H9 (cell line): ENCODE data around the gene ADGRB3. TPM values are rescaled to one million over a fixed set of nuclear protein-coding genes. Genes with fewer than 3 reads are reported as not detected.

Experiments
- DNase-seq: peaks from one replicate; pipeline ENCODE4 v3.0.0-alpha.2; 2017
- H2AFZ ChIP-seq: one replicate; pipeline ENCODE4 v1.6.1; 2013; ENCODE audit warnings: mild to moderate bottlenecking, low read length, control low read depth, moderate library complexity
- H2AK5ac ChIP-seq: 2 replicates; pipeline ENCODE4 v1.6.1; 2013; ENCODE audit warnings: low read length, control low read depth, mixed read lengths; ENCODE audit not compliant: insufficient read length
- H2BK120ac ChIP-seq: one replicate; pipeline ENCODE4 v1.6.1; 2013; ENCODE audit warnings: low read depth, mild to moderate bottlenecking, low read length, control low read depth, inconsistent platforms; ENCODE audit not compliant: poor library complexity, severe bottlenecking
- H2BK12ac ChIP-seq: 2 replicates; pipeline ENCODE4 v1.6.1; 2013; ENCODE audit warnings: low read length, control low read depth, mixed read lengths, low read depth; ENCODE audit not compliant: insufficient read length
- H2BK15ac ChIP-seq: 2 replicates; pipeline ENCODE4 v1.6.1; 2013; ENCODE audit warnings: low read depth, low read length, control low read depth
- H2BK20ac ChIP-seq: one replicate; pipeline ENCODE4 v1.6.1; 2013; ENCODE audit warnings: low read depth, mild to moderate bottlenecking, low read length, control low read depth, inconsistent platforms; ENCODE audit not compliant: poor library complexity, severe bottlenecking
- H2BK5ac ChIP-seq: 2 replicates; pipeline ENCODE4 v1.6.1; 2013; ENCODE audit warnings: low read length, control low read depth, mixed read lengths; ENCODE audit not compliant: insufficient read length
- H3K14ac ChIP-seq: 2 replicates; pipeline ENCODE4 v1.6.1; 2013; ENCODE audit warnings: low read length, control low read depth; ENCODE audit not compliant: insufficient read depth
- H3K18ac ChIP-seq: 2 replicates; pipeline ENCODE4 v1.6.1; 2013; ENCODE audit warnings: low read depth, mild to moderate bottlenecking, mixed read lengths, low read length, control low read depth; ENCODE audit not compliant: insufficient read length
- H3K23ac ChIP-seq: 2 replicates; pipeline ENCODE4 v1.6.1; 2013; ENCODE audit warnings: low read length, control low read depth, mixed read lengths, low read depth; ENCODE audit not compliant: insufficient read length
- H3K23me2 ChIP-seq: 2 replicates; pipeline ENCODE4 v1.6.1; 2013; ENCODE audit warnings: low read depth, mild to moderate bottlenecking, mixed read lengths, low read length, control low read depth; ENCODE audit not compliant: insufficient read length, poor library complexity, severe bottlenecking
- H3K27ac ChIP-seq: 2 replicates; pipeline ENCODE4 v1.5.1; 2013; ENCODE audit warnings: low read length, control low read depth, mixed read lengths, low read depth; ENCODE audit not compliant: insufficient read length
- H3K27me3 ChIP-seq: 2 replicates; pipeline ENCODE4 v1.6.1; 2013; ENCODE audit warnings: low read length, control low read depth, inconsistent platforms; ENCODE audit not compliant: insufficient read depth
- H3K4ac ChIP-seq: 2 replicates; pipeline ENCODE4 v1.6.1; 2013; ENCODE audit warnings: low read depth, mild to moderate bottlenecking, control low read depth, inconsistent platforms, low read length, moderate library complexity
- H3K4me1 ChIP-seq: 2 replicates; pipeline ENCODE4 v1.6.1; 2013; ENCODE audit warnings: low read length, control low read depth, inconsistent platforms; ENCODE audit not compliant: insufficient read depth
- H3K4me2 ChIP-seq: 2 replicates; pipeline ENCODE4 v1.6.1; 2013; ENCODE audit warnings: low read length, control low read depth, mixed read lengths; ENCODE audit not compliant: insufficient read length, insufficient read depth
- H3K56ac ChIP-seq: 2 replicates; pipeline ENCODE4 v1.6.1; 2013; ENCODE audit warnings: low read depth, mild to moderate bottlenecking, mixed read lengths, low read length, control low read depth; ENCODE audit not compliant: insufficient read length
- H3K79me1 ChIP-seq: 2 replicates; pipeline ENCODE4 v1.6.1; 2013; ENCODE audit warnings: low read depth, mild to moderate bottlenecking, moderate library complexity, low read length, control low read depth, inconsistent platforms; ENCODE audit not compliant: insufficient read depth, poor library complexity, severe bottlenecking
- H3K79me2 ChIP-seq: 2 replicates; pipeline ENCODE4 v1.6.1; 2013; ENCODE audit warnings: low read length, control low read depth, inconsistent platforms; ENCODE audit not compliant: insufficient read depth
- H3K9ac ChIP-seq: 2 replicates; pipeline ENCODE4 v1.6.1; 2013; ENCODE audit warnings: low read length, control low read depth, mixed read lengths; ENCODE audit not compliant: insufficient read length; ENCODE audit errors: extremely low read depth
- H3K9me3 ChIP-seq: one replicate; pipeline ENCODE4 v1.6.1; 2013; ENCODE audit warnings: low read depth, low read length, inconsistent platforms; ENCODE audit not compliant: control insufficient read depth
- H3T11ph ChIP-seq: one replicate; pipeline ENCODE4 v1.6.1; 2013; ENCODE audit warnings: mild to moderate bottlenecking, low read length, control low read depth, inconsistent platforms
- H4K20me1 ChIP-seq: one replicate; pipeline ENCODE4 v1.6.1; 2013; ENCODE audit not compliant: control insufficient read depth, insufficient read length, insufficient read depth
- H4K5ac ChIP-seq: 2 replicates; pipeline ENCODE4 v1.6.1; 2013; ENCODE audit warnings: low read depth, mild to moderate bottlenecking, mixed read lengths, low read length, control low read depth; ENCODE audit not compliant: insufficient read length
- H4K8ac ChIP-seq: replicated peaks from 2 replicates; pipeline ENCODE4 v1.6.1; 2013; ENCODE audit warnings: low read length, control low read depth, mixed read lengths, low read depth; ENCODE audit not compliant: insufficient read length
- H4K91ac ChIP-seq: 2 replicates; pipeline ENCODE4 v1.6.1; 2013; ENCODE audit warnings: low read depth, mild to moderate bottlenecking, moderate library complexity, mixed read lengths, low read length, control low read depth; ENCODE audit not compliant: insufficient read length
- H3K27ac Mint-ChIP-seq, 3 experiments: 2 replicates in 2 of 3; 3 replicates in 1 of 3; pipeline ENCODE4 v1.8.0; 2020 to 2021; ENCODE audit warnings: mixed read lengths in 3 of 3, mild to moderate bottlenecking in 1 of 3, moderate library complexity in 1 of 3
- H3K27me3 Mint-ChIP-seq: 2 replicates; pipeline ENCODE4 v1.8.0; 2021; ENCODE audit warnings: low read depth, mild to moderate bottlenecking, moderate library complexity, mixed read lengths
- H3K36me3 Mint-ChIP-seq, 3 experiments: 2 replicates in 2 of 3; 3 replicates in 1 of 3; pipeline ENCODE4 v1.8.0; 2020 to 2021; ENCODE audit warnings: low read depth in 3 of 3, mixed read lengths in 3 of 3; ENCODE audit not compliant: insufficient read depth in 1 of 3
- H3K4me1 Mint-ChIP-seq, 2 experiments: 2 replicates each; pipeline ENCODE4 v1.8.0; 2020; ENCODE audit warnings: mixed read lengths in 2 of 2
- H3K4me3 Mint-ChIP-seq, 2 experiments: 2 replicates in 1 of 2; 3 replicates in 1 of 2; pipeline ENCODE4 v1.8.0; 2020 to 2021; ENCODE audit warnings: mild to moderate bottlenecking in 2 of 2, mixed read lengths in 2 of 2, moderate library complexity in 1 of 2
- H3K9me3 Mint-ChIP-seq, 2 experiments: 2 replicates in 1 of 2; 3 replicates in 1 of 2; pipeline ENCODE4 v1.8.0; 2020; ENCODE audit warnings: mild to moderate bottlenecking in 2 of 2, mixed read lengths in 2 of 2, moderate library complexity in 1 of 2
- WGBS: extraction: QIAGEN DNeasy Blood & Tissue Kit; methylation state at CpG from one replicate; pipeline ENCODE4 v1.1.7; 2013; ENCODE audit warnings: missing lambda C conversion rate, low lambda C conversion rate, mixed read lengths; ENCODE audit not compliant: insufficient read length; ENCODE audit errors: extremely low coverage; 5-methylcytosine and 5-hydroxymethylcytosine counted together
- total RNA-seq: library from RNA; stranded (reverse); gene quantifications from 2 replicates; pipeline ENCODE4 v1.2.1, GENCODE V29; 2021
- TF ChIP-seq, protein P1 (sequence below): fragments of 200-600 bp; sonication (generic); conservative IDR thresholded peaks from 3 replicates; pipeline ENCODE4 v1.8.0; 2021; ENCODE audit warnings: antibody characterized with exemption, mild to moderate bottlenecking

The ADGRB3 gene
- total RNA-seq, 1 experiment from 2014 or later, result 0.37 TPM

DNA sequence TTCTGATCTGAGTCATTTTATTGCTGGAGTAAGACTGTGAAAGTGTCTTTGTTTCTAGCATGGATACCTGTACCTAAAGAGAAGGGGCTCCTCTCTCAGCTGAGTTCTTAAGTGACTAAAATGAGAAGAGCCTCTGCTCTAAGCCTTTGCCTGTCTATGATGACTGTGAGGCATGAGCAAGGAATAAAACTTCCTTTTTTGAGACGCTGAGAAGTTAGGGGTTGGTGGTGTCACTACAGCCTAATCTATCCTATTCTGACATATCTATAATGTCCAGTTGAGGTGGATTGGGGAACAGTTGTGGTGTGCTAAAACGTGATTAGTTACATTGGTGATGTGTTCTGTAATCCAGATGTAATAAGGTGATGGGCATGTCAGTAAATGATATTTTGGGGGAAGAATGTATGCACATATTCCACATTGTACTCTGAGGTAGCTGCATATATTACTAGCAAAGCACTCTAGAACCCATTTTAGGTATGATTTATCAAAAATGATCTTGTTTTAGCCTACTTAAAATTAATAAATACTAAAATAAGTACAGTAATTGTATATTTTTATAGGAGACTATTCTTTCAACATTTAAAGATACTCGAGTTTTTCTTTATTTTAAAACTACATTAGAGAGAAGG lies 18.1 kb downstream of the ADGRB3 start:
- Histone ChIP-seq H4K8ac (no peak overlapping the region), H3K4me1 (no peaks in the 10 kb centered on the region), H3K9me3 (no peaks in the 10 kb centered on the region), H3K4ac (no peak overlapping the region), H3K9ac (no peak overlapping the region), H2BK5ac (no peak overlapping the region), H2AK5ac (no peak overlapping the region), H2BK120ac (no peak overlapping the region), H3K79me2 (no peaks in the 10 kb centered on the region), H3K56ac (no peak overlapping the region), H4K91ac (no peak overlapping the region), H3K23ac (no peak overlapping the region), H2BK12ac (no peak overlapping the region), H3K4me2 (no peak overlapping the region), H3K27ac (no peak overlapping the region), H3K27me3 (no peaks in the 10 kb centered on the region), H3K23me2 (no peaks in the 10 kb centered on the region), H3K18ac (no peak overlapping the region), H4K20me1 (no peaks in the 10 kb centered on the region), H2AFZ (no peak overlapping the region), H3T11ph (no peak overlapping the region), H3K79me1 (no peaks in the 10 kb centered on the region), H2BK20ac (no peak overlapping the region), H2BK15ac (no peak overlapping the region), H3K14ac (no peak overlapping the region), H4K5ac (no peak overlapping the region)
- TF ChIP-seq, protein P1, sequence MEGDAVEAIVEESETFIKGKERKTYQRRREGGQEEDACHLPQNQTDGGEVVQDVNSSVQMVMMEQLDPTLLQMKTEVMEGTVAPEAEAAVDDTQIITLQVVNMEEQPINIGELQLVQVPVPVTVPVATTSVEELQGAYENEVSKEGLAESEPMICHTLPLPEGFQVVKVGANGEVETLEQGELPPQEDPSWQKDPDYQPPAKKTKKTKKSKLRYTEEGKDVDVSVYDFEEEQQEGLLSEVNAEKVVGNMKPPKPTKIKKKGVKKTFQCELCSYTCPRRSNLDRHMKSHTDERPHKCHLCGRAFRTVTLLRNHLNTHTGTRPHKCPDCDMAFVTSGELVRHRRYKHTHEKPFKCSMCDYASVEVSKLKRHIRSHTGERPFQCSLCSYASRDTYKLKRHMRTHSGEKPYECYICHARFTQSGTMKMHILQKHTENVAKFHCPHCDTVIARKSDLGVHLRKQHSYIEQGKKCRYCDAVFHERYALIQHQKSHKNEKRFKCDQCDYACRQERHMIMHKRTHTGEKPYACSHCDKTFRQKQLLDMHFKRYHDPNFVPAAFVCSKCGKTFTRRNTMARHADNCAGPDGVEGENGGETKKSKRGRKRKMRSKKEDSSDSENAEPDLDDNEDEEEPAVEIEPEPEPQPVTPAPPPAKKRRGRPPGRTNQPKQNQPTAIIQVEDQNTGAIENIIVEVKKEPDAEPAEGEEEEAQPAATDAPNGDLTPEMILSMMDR, result no peak
- Mint-ChIP-seq H3K9me3 (no peaks in the 10 kb centered on the region), H3K4me3 (no peak overlapping the region), H3K27me3 (no peaks in the 10 kb centered on the region), H3K27ac (no peak overlapping the region), H3K36me3 (no peaks in the 10 kb centered on the region), H3K4me1 (peaks cover 4% of the 10 kb centered on the region in 2 experiments; a peak in 2 of 4 replicates)
- no CpG with 5 or more reads among the region's 3 CpGs for WGBS
- no peak for DNase-seq
